Stimulated activated CD8-positive, alpha-beta memory T cell treated with anti-CD3 and anti-CD28 coated beads, Interleukin-15, amount 100 ng/mL, for 48 hours (primary cell): ENCODE results near the gene DPP10.

Experiments used
- DNase-seq, 2 donors: peaks; one replicate each; pipeline ENCODE4 v3.0.0-alpha.2; 2020; ENCODE audit warnings: low read depth in 2 of 2

DPP10 gene

DNA sequence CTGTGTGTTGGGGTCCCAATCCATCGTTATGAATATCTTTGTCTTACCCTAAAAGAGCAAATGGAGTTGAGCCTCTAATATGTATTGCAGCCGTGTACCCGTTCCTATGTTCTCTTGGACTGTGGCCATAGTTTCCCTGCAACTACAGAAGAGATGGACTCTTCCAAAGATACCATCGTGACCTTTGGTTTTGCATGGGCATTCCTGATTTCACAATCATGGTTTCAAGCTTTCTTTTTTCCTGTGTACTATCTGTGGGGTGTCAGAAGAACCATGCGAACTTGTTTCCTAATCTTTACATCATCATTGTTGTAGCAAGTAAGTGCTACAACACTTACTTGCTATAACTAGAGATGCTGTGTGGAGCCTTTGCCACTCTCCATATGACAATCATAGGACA, 1295.7 kb downstream of the DPP10 start:
- DNase-seq: no peak

DNA sequence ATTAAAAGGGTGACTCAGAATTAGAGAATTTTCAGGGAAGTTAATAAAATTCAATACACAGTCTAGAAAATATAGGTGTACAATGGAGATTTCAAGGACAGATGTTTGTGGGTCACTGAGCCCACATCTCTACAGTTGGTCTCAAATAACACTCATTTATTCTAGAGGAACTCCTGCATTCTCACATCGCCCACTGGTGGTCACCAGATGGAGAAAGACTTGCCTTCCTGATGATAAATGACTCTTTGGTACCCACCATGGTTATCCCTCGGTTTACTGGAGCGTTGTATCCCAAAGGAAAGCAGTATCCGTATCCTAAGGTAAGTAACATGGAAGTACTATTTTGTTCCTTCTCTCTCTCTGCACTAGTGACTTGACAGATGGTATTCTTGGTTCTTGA, 1297.1 kb downstream of the DPP10 start:
- no peak for DNase-seq

DNA sequence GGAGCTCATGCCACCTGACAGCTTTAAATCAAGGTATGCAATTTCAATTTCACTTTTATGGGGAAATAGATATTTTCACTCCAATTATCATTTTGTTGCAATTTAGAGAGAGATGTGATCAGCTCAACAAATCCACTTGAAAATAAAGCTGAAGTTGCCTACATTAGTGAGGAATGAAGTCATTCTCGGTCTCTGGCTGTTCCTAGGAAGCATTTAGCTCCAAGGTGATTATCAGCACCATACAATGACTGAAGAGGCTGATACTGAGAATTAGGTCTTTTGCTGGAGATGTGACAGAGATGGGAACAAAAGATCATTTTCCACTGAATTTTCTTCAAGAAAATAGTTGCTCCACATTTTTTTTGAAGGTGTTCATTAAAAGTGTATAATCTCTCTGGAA, 1303.7 kb downstream of the DPP10 start:
- DNase-seq: no peak

DNA sequence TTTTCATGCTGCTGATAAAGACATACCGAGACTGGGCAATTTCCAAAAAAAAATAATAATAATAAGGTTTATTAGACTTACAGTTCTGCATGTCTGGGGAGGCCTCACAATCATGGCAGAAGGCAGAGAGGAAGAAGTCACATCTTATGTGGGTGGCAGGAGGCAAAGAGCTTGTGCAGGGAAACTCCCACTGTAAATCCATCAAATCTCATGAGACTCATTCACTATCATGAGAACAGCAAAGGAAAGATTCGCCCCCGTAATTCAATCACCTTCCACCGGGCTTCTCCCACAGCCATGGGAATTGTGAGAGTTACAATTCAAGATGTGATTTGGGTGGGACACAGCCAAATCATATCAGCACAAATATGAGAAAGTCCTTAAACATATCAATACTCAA, 1314.8 kb downstream of the DPP10 start:
- DNase-seq: no peak

DNA sequence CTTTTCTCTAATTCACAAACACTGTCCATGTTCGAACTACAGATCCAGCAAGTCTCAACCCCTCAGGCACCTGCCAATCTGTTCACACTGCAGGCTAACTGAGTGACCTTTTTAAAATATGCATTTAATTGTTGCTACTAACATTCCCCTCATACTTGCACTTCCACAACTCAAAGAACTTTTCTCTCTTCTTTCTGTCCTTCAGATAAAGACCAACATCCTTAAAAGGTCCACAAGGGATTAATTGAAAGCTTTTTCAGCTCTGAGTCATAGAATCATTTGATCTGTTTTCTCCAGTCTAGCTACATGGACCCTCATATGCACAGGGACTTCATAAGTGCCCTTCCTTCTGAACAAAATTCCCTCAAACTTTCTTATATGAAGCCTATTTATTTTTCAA, 1321.2 kb downstream of the DPP10 start:
- no peak for DNase-seq

DNA sequence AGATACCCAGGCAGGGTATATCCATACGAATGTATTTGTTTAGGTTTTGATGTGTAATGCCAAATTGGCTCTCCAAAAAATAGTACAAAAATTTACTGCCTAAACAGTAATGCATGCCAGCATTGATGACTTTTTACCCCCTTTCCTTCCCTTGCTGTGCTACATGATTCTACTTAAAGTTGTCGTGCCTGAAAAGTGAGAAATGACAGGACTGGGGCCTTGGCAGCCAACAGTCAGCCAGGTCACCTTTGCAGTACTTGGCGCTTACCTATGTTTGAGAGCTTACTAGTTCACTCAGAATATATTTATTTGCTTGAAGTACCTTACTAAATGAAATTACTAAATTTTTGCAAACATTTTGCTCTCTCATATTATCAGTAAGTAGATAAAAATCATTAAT, 1329.1 kb downstream of the DPP10 start:
- DNase-seq: no peak

DNA sequence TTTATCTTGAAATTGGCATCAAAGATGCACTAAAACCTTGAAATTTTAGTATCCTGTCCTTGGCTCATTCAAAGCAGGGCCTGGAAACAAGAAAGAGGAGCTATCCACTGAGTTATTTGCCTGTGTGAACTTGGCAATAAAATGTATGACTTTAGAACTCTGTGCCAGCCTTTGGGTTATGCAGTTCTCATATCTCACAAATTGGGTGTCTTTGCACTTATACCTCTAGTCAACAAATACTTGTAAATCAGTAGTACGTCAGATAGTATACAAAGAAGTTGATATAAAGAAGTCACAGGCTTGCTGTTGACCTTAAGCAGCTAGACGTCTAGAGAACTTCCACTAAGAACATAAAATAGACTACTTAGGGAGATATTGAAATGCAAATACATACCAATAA, 1331.9 kb downstream of the DPP10 start:
- no peak for DNase-seq

DNA sequence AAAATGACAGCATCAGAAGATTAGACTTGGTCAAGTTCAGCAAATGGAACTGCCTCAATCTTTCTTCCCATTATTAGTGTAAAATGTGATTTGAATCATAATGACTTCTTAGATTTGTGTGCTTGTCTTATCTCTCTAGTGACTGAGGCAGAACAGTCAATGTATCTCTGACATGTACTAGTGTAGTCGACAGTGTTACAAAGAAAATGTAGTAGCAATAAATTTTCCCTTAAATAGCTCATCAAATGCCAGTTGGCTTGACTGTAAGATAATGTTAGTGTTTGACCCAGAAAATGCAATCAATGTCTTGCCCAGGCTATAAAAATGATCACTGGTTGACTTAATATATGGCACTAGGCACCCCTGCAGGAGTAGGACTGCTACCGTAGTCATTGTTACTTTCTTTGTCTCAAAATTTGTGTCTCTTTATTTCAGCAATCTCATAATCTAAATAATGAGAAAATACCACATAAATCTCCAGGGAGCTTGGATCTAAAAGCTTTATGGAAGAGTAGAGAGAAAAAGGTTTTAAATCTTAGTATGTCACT, 1336.7 kb downstream of the DPP10 start:
- DNase-seq: no peak

DNA sequence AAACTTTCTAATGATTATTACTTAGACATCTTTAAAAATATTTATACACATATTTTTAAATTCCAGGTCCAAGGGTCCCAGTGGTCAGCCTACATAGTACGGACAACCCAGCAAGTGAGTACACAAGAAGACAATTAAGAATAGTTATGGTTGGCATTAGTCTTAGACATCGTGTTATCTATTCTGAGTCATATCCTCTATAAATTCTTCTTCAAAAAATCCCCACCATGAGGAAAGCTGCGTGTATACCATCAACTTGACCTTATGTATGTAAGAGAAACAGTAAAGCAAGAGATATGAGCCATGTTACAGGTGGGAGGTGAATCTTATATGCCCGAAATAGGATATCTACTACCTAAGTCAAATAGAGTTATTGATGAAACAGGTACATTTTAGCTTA, 1339.8 kb downstream of the DPP10 start:
- DNase-seq: no peak

DNA sequence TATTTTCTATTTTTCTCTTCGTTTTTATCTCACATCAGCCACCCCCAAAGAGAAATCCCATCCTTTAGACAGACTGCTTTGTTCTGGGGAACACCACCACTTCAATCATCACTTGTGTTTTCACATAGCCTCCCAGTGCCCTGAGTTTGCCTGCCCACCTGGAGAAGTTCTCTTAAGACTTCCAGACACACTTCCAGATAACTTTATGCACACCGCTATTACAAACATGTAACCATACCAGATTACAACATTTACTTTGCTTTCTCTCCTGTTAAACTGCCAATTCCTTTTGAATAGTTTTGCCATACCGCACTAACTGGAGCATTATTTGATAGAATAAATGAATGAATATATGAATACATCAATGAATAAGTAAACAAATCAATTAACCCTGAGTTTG, 1353.6 kb downstream of the DPP10 start:
- no peak for DNase-seq

DNA sequence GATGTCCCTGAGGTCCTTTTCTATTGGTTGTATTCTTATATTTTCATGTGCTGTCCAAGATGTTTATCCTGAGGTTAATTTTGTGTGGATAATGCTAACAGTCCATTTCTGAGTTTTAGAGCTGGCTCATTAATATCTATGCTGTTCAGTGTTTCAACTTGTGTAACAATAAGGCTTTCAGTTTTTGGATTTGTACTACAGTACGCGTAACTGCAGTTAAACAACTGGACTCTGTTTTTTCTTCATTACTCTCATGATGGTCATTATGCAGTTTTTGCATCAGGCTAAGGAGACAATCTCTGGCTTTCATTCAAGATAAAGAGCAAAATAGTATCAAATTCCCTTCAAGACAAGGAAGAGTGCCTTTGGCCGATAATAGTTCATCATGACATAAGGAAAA, 1364.8 kb downstream of the DPP10 start:
- no peak for DNase-seq

DNA sequence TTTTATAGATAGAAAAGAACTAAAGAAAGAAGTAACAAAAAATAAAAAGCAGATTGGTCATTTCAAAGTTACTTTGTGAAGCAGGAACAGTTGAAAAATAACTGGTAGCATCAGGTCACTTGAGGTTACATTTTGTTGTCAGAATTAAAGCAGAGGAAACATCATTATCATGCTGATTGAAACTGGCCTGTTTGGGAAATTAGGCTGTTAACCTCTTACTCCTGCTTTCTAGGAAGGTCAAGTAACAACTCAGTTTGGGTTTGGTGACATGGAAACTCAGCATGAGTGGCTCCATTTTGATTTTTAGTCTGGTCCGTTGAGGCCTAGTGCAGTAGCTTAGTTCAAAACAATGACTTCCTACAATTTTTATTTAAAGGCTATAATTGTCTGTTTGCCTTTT, 1383.5 kb downstream of the DPP10 start:
- DNase-seq: no peak

DNA sequence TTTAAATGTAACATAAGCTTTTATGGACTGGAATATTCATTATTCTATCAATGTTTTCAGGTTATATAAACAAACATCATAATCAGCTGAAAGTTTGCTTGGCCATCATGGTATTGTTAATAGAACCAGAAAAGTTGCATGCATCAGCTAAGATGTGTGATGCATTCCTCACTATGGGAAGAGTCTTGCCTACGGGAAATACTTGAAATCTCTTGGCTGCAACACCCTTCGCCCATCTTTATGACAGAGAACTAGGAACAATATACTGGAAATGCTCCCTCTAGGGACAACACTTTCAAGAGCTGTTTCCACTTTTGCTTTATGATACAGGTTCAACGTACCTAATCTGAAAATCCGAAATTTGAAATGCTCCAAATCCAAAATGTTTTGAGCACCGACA, 1390.8 kb downstream of the DPP10 start:
- DNase-seq: no peak

DNA sequence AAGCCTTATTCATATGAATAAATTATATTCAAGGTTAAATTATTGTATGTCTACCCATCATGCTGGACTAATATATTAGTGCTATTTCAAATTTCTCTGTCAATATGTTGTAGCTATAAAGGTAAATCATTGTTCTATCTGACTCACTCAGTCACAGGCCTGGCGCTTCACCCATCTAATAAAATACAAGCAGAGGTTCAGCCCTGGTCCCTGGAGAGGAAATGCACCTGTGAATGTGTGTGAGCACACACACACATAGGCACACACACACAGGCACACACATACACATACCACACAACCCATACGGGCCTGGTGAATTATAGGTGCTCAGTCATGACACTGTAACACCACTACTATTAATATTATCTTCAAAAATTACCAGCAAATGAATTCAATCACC, 1396.1 kb downstream of the DPP10 start:
- no peak for DNase-seq

DNA sequence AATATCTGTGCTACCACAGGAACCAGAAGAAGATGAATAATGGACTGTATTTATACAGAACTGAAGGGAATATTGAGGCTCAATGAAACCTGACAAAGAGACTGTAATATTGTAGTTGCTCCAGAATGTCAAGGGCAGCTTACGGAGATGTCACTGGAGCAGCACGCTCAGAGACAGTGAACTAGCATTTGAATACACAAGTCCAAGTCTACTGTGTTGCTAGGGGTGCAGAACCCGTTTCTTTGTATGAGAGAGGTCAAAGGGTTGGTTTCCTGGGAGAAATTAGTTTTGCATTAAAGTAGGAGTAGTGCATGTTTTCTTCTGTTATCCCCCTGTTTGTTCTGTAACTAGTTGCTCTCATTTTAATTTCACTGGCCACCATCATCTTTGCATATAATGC, 1399.9 kb downstream of the DPP10 start:
- no peak for DNase-seq

DNA sequence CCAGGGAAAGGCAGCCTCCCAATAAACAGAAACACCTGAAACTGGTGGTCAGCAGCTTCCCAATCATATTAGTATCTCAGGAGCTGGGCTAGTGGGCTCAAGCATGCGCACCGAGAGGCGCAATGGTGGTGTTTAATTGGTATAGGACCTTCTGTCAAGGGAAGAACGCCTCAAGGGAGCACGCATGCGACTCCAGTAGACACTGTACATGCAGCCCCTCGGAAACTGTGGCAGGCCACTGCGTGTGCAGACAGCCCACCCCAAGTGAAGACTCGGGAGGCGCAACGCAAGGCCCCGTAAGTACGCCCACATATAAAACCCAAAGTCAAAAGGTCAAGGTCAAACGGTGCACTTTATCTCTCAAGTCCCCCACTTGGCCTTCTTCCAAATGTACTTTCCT, 1405.8 kb downstream of the DPP10 start:
- DNase-seq: no peak

DNA sequence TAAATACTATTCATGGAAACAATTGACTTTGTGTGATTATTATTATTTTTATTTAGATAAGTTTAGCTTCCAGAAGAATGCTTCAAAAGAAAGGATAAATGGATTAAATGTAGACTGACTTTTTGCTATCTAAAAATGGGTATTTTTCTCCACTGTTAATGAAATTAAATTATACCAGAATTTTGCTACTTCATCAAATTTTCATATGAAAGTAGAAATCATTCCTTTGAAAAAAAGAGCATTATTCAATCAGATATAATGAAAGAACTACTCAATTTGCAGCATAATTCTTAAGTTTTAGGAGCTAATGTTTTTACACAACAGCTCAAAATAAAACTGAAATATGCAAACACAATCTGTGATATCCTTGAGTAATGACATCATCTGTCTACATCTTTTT, 1424.6 kb downstream of the DPP10 start:
- no peak for DNase-seq

DNA sequence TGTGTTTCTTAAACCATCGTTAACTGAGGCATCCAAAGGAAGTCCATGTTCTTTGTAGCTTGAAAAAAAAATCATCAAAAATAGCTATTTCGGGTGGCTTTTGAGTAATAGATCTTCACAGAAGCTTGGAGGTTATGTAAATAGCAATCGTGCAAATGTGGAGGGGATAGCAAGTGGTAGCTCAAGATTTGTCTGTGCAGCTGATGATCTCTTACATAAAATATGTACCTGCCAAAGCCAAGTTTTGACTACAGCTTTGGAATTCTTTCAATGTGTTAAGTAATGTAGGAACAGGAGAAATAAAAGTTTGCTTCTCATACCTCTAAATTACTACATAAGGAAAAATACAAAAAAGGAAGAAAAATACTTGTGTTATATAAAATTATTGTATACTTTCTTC, 1432.0 kb downstream of the DPP10 start:
- no peak for DNase-seq

DNA sequence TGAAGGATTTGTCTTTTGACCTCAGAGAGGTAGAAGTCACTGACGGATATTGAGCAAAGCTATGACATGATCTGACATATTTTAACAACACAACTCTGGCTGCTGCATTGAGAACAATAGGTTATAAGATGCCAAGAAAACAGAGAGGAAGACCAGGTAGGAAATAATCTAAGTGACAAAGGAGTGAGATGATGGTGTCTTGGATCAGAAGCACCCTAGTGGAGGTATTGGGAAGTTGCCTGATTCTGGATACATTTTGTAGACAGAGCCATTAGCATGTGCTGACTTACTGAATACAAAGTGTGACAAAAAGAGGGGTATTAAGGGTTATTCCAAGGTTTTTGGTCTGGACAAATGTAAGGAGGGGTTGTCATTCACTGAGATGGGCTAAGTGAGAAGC, 1438.1 kb downstream of the DPP10 start:
- DNase-seq: no peak

DNA sequence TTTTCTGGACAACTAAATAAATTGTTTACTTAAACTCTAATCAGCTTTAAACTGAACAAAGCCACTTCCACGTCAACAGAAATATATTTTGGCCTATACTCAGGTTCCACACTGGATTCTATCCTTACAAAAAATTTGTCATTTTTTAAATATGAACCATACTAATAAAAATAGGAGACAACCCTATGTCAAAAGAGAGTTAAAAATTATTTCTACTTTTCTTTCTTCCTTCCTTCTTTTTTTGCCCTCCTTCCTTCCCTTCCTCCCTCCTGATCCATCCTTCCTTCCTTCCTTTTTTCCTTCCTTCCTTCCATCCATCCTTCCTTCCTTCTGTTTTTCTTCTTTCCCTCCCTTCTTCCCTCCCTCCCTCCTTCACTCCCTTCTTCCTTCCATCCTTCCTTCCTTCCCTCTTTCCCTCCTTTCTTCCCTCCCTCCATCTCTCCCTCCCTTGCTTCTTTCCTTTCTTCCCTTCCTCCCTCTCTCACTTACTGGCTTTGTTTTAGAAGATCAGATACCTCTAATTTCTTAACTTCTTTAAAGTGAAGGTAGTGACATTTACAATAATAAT, 1444.9 kb downstream of the DPP10 start:
- no peak for DNase-seq
